GM18907 (cell line): ENCODE results near the gene ZMAT2.
"Not testable (repeated sequence)": the region's sequence is repeated elsewhere in the genome, so short reads cannot be mapped to it uniquely, and the experiment has no call there.

Source experiments
- ATAC-seq: cut with Tn5 transposase; IDR thresholded peaks from one replicate; pipeline ENCODE4 v1.9.1; 2021; ENCODE audit warnings: mild to moderate bottlenecking, moderate library complexity; ENCODE audit not compliant: unreplicated experiment

ZMAT2 gene

GRCh38 chr5:140700177-140701144 lies at the start of gene ZMAT2:
Gene ZMAT2, plus strand, starts transcription at chr5:140700447. Its CDS starts 14 bp downstream, at chr5:140700461.
- peak; percentile 91 for ATAC-seq

GRCh38 chr5:140658870-140659269 lies 41.4 kb upstream of the ZMAT2 start:
- no peak for ATAC-seq

- not testable (repeated sequence) for ATAC-seq
Observed at GRCh38 chr5:140660371-140660770, 39.9 kb upstream of the ZMAT2 start.

- no peak for ATAC-seq
Observed at GRCh38 chr5:140664030-140664358, 36.3 kb upstream of the ZMAT2 start.

- ATAC-seq = peak; percentile 97
Observed at GRCh38 chr5:140664359-140665119, 35.7 kb upstream of the ZMAT2 start, which contains the start of gene WDR55. Gene WDR55, plus strand, starts transcription at chr5:140664904. Its CDS starts 9 bp downstream, at chr5:140664913.

- ATAC-seq = not testable (repeated sequence)
Observed at GRCh38 chr5:140671035-140671434, 29.2 kb upstream of the ZMAT2 start.

- ATAC-seq = no peak
Observed at GRCh38 chr5:140671472-140672125, 28.6 kb upstream of the ZMAT2 start.

GRCh38 chr5:140672455-140673186 lies 27.6 kb upstream of the ZMAT2 start:
- ATAC-seq = no peak

- ATAC-seq = no peak
Observed at GRCh38 chr5:140673187-140673976, 26.9 kb upstream of the ZMAT2 start, which contains the start of gene DND1. Gene DND1, minus strand, starts transcription at chr5:140673576. Its CDS starts 34 bp downstream, at chr5:140673542.

- ATAC-seq = no peak
Observed at GRCh38 chr5:140674211-140674610, 26.0 kb upstream of the ZMAT2 start.

GRCh38 chr5:140674629-140675028 lies 25.6 kb upstream of the ZMAT2 start:
- no peak for ATAC-seq

- peak; percentile 67 for ATAC-seq
Observed at GRCh38 chr5:140677947-140678346, 22.3 kb upstream of the ZMAT2 start.

- ATAC-seq = no peak
Observed at GRCh38 chr5:140678993-140679392, 21.3 kb upstream of the ZMAT2 start.

- ATAC-seq = peak; percentile 1
Observed at GRCh38 chr5:140690376-140690932, 9.8 kb upstream of the ZMAT2 start.

GRCh38 chr5:140690941-140691924 lies 9.0 kb upstream of the ZMAT2 start, which contains the start of the genes HARS1 and HARS2:
Gene HARS1, minus strand, starts transcription at chr5:140691370. Its CDS starts 66 bp downstream, at chr5:140691304.
Gene HARS2, plus strand, starts transcription at chr5:140691455. Its CDS starts 194 bp downstream, at chr5:140691649.
- peak; percentile 99 for ATAC-seq

- ATAC-seq = no peak
Observed at GRCh38 chr5:140694276-140694675, 6.0 kb upstream of the ZMAT2 start.

GRCh38 chr5:140696891-140697492 lies 3.3 kb upstream of the ZMAT2 start:
- no peak for ATAC-seq
